ENCODE results near the gene NPAS3.
"Not testable (repeated sequence)": the region's sequence is repeated elsewhere in the genome, so short reads cannot be mapped to it uniquely, and the experiment has no call there.

The NPAS3 gene

GRCh38 chr14:33081259-33081658 lies 142.6 kb downstream of the NPAS3 start:
- no peak for DNase-seq (ENCODE audit: low read depth)

- DNase-seq (ENCODE audit: low read depth), result no peak
These were observed 147.1 kb downstream of the NPAS3 start for GRCh38 chr14:33085799-33086198.

- not testable (repeated sequence) for DNase-seq (ENCODE audit: low read depth)
These were observed 149.6 kb downstream of the NPAS3 start for GRCh38 chr14:33088274-33088673.

DNA sequence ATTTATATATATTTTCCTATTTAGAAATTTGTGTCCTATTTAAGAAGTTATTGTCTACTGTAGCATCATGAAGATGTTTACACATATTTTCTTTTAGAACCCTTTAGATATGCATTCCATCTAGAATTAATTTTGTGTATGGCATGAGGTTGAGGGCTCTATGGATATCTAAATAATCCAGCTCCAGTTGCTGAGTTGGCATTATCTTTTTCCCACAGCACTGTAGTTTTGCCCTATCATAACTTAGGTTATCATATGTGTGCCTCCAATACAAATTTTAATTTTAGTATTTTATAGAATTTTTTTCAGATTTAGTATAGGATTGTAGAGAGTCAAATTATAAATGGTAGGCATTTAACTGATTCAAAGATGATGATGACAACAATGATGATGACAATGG lies 159.3 kb downstream of the NPAS3 start:
- DNase-seq (ENCODE audit: low read depth), result no peak

- DNase-seq (ENCODE audit: low read depth), result no peak
These were observed 164.8 kb downstream of the NPAS3 start for GRCh38 chr14:33103489-33103888.

DNA sequence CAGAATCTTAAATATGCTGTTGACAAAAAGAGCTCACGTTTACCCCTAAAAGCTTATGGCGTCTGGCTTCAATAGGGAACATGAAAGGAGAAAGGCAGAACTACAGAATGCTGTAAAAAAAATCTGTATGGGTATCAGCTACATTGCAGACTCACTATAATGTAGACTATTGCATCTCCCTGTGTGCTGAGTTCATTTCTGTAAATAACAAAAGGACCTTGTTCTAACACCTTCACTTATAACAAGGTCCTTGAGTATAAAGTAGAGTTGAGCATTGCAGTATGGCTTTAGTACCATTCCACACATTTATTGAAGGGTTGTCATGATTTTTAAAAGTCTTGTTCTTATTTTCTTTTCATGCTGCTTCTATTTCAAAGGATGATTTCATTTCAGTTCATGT lies 165.3 kb downstream of the NPAS3 start:
- no peak for DNase-seq (ENCODE audit: low read depth)

DNA sequence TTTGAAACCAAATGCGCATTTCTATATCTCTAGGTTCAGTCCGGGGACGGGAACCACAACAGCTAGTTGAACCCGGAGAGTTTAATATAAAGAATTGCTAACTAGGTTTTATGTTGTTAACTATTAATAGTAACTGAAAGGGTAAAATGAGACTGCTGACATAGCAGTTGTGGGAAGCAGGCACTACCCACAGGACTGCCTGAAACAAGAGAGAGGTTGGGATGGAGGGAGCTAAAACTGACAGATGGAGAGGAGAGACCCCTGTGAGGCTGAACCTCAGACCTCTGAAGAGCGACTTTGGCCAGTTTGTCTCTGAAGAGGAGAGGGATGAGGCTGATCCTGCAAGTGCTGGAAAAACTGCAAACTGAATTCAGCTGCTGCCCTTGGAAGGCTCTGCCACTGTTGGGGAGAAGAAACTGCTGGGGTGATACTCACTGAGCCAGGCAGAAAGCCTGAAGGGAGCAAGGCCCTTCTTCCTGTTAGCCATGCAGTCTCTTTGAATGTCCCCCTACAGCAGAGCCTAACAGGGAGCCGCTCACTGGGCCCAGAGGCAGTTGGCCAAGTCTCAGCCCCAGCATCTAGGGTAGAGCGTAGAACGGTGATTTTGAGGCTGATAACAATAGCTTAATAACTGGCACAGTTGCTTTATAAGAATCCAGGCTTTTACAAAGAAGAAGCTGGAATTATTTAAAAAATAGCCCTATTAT lies 172.2 kb downstream of the NPAS3 start:
- DNase-seq (ENCODE audit: low read depth), result no peak

DNA sequence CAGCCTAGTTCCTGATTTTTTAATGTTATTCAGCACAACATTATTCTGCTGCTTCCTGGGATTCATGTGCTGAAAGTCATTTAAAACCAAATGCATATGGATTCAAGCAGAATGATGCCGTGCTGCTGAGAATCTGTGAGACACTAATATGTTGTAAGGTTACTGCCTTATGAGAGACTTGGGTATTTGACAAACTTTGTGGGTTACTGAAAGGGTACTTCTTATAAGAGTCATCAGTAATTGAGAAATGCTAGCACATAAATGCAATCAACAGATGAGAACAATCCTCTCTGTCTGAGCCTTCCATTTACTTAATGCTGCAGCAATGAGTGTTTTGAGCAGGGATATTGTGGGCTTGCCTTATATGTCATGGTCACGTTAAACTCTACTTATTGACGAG lies 175.7 kb downstream of the NPAS3 start:
- no peak for DNase-seq (ENCODE audit: low read depth)

- DNase-seq (ENCODE audit: low read depth), result no peak
These were observed 180.0 kb downstream of the NPAS3 start for GRCh38 chr14:33118668-33119067.

DNA sequence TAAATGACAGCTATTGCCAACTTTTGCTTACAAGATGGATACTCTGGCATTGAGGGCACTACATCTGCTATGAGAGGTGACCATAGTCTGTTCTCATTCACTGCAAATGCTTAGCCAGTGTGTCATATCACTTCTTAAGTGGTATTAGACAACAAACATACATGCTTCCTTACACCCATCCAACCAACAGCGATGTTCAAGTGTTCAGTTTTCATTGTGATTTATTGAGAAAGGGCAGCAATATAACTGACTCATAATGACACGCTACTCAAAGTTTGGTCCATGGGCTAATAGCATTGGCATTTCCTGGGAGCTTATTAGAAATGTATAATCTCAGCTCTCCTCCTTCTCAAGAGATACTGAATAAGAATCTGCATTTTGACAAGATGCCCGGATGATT lies 181.7 kb downstream of the NPAS3 start:
- no peak for DNase-seq (ENCODE audit: low read depth)

DNA sequence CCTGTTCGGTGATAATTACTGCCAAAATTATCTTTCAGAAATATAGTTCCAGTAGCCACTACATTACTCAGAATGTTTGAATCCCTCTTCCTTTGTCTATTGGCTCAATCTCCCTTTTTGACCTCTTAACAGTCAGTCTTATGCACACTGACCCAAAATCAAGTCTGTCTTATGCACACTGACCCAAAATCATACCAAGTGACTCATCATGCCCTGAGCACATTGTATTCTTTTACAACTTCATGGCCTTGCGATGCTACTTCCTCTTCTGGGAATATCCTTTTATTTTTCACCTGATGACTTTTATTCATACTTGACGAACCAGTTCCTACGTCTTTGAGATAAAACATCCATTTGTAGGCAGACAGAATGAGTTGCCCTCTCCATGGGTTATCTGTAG lies 182.3 kb downstream of the NPAS3 start:
- no peak for DNase-seq (ENCODE audit: low read depth)

DNA sequence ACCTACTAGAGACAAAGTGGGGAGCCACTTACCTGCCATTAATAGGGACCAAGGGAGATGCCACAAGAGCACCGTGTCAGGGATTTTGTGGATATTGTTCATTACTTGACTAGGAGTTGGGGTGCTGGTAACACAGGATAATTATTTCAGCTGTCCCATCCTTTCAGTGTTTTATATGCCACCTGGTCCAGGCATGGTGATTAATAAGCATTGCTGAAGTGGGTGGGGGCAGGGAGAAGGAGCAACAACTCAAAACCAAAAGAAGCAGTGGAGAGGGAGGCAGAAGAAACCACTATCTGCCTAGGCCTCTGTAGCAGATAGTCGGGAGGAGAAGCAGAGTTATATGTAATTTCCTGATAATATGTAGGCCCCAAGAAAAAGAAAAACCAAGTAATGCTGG lies 184.6 kb downstream of the NPAS3 start:
- DNase-seq (ENCODE audit: low read depth), result no peak

DNA sequence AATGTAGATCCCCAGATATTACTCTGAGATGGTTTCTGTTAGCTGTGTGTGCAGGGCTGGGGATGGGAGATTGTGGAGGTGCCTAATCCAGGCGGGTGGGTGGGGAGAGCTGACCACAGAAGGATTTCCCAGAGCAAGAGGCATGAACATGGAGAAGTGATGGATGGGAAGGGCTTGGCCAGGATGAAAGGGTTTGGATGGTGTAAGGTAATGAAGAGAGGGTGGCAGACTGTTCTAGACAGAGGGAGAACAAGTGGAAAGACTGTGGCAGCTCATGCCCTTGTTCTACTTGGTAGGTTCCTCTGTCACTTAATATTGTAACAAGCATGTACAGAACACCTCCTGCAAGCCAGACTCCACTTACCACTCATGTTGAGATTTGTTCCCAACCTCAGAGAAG lies 187.8 kb downstream of the NPAS3 start:
- DNase-seq (ENCODE audit: low read depth), result no peak

DNA sequence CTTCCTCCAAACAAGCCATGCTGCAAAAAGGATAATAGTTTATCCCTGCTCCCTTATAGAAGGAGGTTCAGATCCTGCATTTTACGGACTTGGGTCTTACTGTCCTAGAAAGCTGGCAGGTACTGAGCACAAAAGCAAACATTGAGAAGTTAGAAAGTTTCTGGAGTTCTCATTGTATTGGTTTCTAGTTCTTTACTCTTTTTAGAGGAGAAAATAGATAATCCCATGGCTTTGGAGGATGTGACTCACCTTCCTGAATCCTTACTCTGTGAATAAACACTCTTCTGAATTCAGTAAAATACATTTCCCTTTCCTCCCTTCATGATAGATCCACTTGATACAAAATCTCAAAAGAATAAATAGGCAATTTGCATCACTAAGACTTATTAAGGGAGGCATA lies 188.9 kb downstream of the NPAS3 start:
- no peak for DNase-seq (ENCODE audit: low read depth)

GRCh38 chr14:33131801-33132200 lies 193.1 kb downstream of the NPAS3 start:
- no peak for DNase-seq (ENCODE audit: low read depth)

DNA sequence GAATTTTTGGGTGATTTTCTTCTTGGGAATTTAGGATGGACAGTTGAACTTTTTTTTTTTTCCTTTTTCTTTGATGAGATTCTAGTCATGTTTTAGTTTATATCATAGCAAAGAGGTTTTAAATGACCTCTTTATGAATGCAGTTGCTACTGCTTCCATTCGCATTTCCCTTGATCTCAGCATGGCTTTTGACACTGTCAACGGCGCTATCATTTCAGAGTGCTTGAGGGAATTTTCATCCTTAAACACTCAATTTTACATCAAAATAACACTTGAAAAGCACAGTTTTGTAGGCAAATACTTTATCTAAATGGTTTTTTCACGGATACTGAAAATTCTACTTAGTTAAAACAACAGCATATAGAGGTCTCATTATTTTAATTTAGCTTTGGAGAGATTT lies 195.5 kb downstream of the NPAS3 start:
- DNase-seq (ENCODE audit: low read depth), result no peak

DNA sequence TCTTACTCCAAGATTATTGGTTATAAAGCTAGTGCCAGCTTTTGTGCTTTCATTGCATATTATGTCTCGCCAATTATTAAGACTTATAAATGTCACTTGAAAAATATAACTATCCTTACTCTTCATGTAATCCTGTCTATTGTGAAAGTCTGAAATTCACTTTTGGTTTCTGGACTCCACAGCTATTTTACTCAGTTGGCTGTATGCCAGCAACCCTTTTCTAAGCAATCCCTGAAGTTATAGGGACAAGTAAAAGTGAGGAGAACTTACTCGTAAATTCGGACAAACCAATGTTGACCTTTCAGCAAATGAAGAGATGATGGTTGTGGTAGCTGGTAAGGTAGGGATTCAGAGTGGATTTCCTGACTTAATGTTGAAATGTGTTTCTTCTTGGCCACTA lies 196.3 kb downstream of the NPAS3 start:
- DNase-seq (ENCODE audit: low read depth), result no peak

- no peak for DNase-seq (ENCODE audit: low read depth)
These were observed 212.2 kb downstream of the NPAS3 start for GRCh38 chr14:33150666-33151428.

GRCh38 chr14:33163109-33163508 lies 224.4 kb downstream of the NPAS3 start:
- no peak for DNase-seq (ENCODE audit: low read depth)

GRCh38 chr14:33163600-33163999 lies 224.9 kb downstream of the NPAS3 start:
- no peak for DNase-seq (ENCODE audit: low read depth)

- no peak for DNase-seq (ENCODE audit: low read depth)
These were observed 226.7 kb downstream of the NPAS3 start for GRCh38 chr14:33165144-33165925.

GRCh38 chr14:33165926-33166289 lies 227.2 kb downstream of the NPAS3 start:
- no peak for DNase-seq (ENCODE audit: low read depth)

GRCh38 chr14:33175951-33176350 lies 237.3 kb downstream of the NPAS3 start:
- DNase-seq (ENCODE audit: low read depth), result no peak
